Left hindlimb (tissue), 1 donor: Measurements from ENCODE around the gene KMT5B.

Source experiments
- DNase-seq: peaks from one replicate; pipeline ENCODE4 v3.0.0-alpha.2; 2018

KMT5B gene

DNA sequence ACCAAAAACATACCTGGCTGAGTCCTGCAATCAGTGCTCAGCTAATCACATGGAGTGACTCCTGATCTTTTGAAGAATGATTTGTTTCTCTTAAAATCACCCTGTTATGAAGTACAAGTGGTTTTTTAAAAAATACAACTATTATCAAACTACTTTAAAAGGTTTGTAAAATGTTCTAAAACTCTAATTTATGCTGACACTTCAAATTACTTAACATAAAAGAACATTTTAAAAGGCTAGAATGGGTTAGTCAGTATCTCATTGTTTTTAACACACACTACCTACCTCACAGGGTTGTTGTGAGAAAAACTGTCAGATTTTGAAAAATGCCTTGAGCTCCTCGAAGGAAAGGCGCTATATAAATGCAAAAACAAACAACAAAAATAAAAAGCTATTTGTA is 33.2 kb downstream of the KMT5B start:
- no peak for DNase-seq

DNA sequence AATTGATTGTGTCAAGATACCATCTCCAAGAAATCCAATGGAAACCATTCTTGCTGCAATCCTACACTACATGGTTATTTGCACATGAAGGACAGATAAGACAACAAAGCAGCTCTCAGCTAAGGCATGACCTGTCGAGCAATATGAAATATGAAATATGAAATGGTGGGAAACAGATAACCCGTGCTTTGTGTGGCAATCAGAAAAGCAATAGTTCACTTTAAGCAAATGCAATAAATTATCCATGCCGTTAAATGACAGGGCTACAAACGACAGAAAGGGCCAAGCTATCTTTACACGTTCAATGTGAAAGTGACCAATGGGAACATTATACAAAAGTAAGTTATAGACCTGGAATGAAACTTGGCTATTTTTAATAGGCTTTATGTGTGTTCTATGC is 35.2 kb downstream of the KMT5B start:
- DNase-seq, result no peak

DNA sequence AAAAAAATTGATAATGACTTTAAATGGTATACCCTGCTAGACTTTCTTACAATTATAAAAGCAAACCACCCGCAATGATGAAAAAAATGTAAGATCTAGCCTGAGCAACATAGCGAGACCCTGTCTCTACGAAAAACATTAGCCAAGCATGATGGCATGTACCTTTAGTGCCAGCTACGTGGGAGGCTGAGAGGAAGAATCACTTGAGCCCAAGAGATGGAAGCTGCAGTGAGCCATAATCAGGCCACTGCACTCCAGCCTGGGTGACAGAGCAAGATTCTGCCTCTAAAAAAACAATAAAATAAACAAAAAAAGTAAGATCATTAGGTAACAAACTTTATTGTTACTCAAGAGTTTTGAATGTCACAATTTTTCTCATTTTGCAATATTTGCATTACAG is 39.2 kb downstream of the KMT5B start:
- no peak for DNase-seq

DNA sequence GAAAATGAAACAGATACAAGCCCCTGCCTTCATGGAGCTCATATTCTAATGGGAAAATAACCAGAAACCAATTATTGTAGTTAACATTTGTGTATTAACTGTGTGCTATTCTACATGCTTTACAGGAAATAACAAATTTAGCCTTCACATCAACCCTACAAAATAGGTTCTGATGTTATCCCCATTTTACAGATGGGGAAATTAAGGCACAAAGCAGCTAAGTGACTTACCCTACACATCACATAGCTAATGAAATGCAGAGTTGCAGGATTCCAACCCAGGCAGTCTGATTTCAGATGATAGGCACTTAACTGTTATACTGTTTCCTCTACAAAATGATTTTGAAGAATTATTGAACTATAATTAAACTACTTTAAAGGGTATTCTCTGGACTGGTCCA is 43.7 kb downstream of the KMT5B start:
- DNase-seq, result no peak

DNA sequence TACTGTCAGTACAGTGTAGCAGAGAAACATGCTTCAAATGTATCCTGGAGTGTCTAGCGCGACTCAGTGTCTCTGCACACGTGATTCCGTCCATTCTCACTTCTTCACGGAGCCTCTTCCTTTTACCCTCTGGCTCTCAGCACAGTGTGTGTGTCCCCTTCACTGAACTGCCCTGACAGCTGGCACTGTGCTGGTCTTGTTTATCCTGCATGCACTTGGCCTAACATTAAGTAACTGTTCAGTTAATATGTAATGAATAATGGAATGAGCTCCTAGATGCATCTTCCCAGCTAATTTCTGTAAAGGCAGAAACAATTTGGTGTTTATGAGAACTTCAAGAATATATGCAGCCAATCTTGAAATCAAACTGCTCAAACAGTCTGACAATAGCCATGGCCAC is 44.4 kb downstream of the KMT5B start:
- DNase-seq, result no peak

DNA sequence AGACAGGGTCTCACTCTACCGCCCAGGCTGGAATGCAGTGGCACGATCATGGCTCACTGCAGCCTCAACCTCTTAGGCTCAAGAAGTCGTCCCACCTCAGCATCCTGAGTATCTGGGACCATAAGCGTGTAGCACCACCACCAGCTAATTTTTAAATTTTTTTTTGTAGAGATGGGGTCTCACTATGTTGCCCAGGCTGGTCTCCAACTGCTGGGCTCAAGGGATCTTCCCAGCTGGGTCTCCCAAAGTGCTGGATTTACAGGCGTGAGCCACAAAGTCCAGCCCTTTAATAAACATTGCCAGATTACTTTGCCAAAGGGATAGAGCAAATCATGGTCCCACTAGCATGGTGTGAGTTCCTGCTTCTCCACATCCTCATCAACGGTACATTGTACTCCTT is 45.6 kb downstream of the KMT5B start:
- no peak for DNase-seq

DNA sequence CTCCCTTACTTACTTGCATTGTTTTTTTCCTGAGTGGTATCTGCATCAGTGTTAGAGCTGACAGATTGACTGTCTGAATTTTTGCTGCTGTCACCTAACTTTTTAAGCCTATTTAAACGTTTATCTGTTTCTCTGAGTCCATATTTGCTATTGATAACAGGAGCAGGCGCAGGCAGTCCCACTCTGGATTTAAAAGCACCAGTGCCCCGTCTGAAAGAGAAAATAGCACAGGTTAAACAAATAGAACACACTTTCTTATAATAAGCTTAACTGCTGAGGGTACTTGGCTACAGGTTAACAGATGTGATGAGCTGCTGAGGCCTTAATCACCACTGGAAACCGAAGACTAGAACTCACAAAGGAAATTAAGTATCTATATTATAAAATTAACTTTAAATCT is 46.1 kb downstream of the KMT5B start:
- no peak for DNase-seq

DNA sequence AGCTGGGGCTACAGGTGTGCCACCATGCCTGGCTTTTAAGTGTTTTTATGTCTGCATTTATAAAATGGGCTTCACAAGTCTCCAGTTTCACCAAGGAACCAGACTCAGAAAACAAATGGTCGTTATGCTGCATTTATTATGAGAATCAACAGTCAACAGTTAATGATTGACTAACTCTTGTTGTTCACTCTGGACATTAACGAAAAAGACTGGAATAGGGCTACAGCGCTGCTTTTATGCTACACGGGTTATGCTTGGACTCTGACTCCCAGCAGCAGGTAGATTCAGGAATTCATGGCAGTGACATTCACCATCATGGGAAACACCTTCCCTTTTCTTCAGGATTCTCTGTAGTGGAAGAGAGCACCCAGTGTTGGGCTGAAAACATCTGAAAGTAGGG is 47.5 kb downstream of the KMT5B start:
- DNase-seq, result no peak

DNA sequence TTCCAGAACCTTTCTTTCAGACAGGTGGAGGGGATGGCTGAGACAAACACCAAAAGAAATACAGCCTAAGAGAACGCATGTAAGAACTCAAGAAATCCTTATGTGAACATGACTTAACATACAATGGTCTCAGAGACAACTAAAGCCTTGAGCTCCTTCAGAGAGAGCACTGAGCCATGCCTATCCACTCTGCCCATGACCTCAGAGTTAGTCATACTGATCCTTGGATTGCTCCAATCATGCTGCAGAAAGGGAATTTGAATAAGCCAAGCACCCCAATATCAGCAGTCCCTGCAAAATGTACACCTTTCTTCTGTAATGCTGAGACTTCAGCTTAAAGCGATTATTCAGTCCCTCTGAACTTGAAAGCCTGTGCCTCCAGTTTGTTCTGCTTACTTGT is 48.7 kb downstream of the KMT5B start:
- no peak for DNase-seq

DNA sequence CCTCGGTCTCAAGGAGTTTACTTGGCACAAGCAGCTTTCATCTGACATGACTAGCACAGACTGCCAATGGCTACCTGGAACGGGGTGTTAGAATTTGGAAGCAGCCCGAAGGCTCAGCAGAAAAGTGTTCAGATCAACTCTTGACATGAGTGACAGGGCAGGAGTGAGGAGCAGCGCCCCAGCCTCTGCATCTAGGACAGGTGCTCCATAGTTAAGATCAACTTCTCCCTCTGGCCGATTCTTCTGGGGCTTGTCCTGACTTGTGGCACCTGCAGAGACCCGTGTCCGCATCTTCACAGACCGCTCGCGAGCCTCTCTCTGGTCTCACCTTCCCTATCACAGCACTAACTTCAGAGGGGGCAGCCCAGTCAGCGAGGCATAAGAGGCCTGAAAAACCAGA is 49.4 kb downstream of the KMT5B start:
- no peak for DNase-seq

DNA sequence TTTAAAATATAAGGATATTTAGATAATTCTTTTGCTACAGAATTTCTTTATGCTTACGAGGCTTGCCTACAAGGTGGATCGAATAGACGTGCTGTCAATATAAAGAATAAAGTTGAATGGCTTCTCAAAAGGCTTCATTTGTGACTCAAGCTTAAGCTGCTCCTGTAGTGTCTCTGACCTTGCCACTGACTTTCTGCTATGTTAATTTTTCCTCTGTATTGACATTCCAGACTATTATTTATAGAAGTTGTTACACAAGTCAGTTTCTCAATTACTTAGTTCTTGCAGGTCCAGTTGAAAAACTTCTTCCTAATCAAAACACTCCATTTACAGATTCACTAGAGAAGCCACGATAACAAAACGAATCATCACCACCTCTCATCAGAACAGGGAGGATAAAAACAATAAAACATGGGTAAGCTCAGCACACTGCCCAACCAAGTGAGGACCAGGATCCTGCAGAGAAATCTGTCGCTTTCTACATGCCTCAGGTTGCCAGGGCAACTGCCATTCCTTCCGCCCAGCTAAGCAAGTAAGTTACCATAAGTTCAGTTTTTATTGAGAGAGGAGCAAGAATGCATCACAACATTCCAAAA is 52.9 kb downstream of the KMT5B start:
- no peak for DNase-seq

DNA sequence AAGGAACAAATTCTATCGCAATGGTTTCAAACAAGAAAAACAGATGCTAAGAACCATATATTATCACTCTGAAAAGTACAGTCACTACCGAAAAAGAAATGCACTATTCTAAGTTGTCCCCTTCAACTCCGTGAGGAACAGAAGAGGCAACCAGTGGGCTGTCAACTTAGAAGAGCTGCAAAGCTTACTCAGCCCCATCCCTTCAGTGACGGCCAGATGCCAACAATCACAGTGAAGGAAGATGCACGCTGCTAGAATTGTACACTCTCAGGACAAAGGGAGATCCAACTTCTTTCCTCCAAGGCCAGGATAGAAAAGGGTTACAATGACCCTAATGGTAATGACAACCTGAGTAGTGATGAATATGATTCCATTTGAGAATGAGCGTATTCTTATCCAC is 53.4 kb downstream of the KMT5B start:
- DNase-seq, result no peak

DNA sequence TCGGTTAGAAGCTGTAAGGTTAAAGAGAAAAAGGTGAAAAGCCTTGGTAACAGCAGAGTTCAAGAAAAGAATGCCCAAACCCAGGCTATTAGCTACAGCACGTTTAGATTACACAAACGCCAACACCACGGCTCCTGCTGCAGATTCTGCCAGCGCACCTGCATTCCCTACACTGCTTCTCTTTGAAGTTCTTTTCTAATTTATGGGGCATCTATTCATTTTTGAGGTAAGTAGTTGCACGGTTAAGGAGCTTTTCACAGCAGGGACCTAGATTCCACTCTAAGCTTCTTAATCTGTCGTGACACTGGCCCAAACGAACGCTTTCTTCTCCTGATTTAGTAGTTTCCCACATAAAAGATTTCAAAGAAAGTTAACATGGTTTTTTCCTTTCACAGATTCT is 53.9 kb downstream of the KMT5B start:
- DNase-seq, result no peak

DNA sequence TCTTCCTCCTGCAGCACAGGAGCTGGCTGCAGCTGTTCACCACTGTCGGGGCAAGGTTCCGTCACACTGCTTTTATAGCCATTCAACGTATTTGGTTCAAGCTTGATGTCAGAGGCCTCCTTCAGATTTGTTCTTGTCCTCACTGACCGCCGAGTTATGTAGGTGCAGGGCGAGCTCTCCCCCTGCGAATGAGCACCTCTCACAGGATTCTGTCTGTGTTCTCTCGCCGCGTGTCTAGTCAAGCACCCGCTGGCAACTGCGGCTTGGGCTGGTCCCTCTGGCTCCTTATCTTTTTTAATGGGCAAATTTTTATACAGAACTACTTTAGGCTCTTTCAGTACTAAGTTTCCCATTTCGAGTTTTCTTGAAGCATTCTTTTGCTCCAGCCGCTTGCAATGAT is 54.5 kb downstream of the KMT5B start:
- DNase-seq, result no peak

DNA sequence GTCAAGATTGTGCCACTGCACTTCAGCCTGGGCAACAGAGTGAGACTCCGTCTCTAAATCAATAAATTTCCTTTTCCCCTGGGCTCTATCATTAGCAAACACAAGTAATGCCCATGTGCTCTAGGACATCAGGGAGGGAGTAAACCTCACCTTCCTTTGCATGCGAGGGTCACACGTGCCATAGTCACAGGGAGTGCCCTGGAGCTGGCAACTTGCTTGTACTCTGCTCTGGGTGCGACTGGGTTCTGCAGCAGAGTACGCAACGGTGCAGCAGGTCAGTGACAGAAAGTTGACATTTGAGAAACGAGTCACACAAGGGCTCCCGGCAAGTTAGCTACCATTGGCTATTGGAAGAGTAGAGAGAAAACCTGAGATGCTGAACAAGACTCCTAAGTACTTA is 59.4 kb downstream of the KMT5B start:
- no peak for DNase-seq

DNA sequence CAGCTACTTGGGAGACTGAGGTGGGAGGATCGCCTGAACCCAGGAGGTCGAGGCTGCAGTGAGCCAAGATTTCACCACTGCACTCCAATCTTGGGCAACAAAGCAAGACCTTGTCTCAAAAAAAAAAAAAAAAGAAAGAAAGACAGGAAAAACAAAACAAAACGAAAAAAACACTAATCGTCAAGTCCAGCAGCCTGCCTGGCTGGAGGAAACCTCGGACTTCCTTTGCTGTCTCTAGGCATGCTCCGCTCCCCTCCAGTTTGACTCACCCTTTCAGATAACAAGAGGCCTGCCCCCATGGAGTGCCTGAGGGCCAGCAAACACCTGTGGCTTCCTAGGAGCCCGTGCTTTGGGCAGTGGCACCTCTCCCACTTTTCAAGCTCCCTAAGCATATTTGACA is 63.1 kb downstream of the KMT5B start:
- no peak for DNase-seq

DNA sequence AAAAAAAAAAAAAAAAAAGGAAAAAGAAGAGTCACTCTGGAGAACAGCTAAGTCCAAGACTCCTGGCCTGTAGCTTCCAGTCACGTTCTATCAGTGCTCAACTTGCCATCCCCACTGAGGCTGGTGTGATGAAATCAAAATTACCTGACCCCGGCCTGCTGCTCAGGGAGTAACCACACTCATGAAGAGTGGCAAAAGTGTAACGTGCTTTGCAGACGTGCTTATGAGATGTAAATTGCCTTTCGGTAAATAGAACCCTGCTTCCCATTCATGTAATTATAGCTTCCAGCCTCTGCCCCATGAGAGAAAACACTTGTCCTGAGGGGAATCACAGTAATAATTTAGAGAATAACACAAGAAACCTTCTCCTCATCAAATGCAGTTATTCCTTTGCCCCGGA is 63.7 kb downstream of the KMT5B start:
- no peak for DNase-seq

DNA sequence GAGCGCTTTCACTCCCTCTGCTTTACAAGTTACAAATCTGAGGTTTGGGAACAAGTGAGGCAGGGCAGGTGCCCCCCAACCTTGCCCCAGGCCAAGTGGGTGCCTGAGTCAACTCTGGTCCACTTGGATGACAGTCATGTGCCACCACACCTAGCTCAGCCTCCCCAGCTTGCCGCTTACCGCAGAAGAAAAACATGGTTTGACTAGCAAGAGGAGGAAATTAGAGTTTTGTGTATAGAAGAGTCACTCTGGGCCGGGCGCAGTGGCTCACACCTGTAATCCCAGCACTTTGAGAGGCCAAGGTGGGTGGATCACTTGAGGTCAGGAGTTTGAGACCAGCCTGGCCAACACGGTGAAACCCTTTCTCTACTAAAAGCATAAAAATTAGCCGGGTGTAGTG is 64.2 kb downstream of the KMT5B start:
- no peak for DNase-seq

DNA sequence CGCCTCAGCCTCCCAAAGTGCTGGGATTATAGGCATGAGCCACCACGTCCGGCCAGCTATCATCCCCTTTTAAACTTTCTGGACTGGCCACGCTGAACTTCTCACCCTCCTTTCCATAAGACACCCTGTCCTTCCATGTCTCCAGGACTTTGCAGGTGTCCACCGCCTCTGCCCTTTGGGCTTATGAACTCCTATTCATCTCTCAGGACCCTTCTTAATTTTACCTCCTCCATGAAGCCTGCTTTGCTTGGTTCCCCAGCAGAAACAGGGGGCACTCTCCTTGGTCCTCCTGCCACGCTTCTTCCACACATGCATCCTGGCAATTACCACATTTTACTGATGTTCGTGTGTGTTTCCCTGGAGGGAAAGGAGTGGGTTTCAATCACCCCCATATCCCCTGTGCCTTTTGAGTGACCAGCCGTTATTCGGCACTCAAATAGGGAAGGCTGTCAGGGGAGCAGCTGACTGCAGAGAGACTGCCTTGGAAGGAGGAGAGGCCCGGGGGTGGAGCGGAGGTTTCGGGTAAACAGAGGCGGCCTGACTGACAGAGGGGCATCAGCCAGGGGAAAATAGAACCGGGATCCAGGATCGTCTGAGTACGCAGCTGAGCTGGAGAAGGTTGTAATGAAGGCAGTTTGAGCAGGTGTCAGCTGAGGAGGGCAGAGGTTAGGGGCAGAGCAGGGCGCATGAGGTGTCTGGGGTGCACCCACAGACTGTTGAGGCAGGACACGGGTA is 64.9 kb downstream of the KMT5B start:
- no peak for DNase-seq

DNA sequence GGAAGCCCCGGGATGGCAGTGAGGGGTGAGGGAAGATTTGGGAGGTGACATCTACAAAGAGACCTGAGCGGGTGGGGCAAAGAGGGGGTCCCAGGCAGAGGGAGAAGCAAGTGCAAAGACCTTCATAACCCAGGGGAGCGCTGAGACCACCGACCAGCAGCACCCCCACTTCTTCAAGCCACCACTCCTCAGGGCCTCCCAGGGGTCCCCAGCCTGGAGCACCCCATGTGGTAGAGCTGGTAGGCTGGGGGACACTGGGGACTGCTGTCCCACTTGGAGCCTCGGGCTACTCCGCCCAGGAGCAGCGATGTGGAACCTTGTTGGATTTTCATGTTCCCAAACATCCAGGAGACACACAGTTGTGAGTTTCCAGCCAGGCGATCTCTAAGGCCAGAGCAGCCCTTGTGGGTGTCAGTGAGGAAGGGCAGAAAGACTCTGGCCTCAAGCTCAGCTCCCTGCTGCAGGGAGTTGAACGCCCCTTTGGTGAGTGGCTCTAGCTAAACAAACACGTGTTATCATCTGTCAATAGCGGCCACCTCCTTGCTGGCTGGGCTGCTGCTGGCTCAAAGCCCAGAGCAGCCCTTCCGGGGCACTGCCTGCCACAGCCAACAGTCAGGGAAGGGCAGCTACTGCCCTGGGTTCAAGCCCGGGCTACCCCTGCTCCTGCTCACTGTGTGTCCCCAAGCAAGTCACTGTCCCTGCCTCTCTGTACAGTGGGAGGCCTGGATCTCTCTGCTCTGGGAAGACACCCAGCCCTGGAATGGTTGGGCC is 66.2 kb downstream of the KMT5B start:
- DNase-seq, result no peak

DNA sequence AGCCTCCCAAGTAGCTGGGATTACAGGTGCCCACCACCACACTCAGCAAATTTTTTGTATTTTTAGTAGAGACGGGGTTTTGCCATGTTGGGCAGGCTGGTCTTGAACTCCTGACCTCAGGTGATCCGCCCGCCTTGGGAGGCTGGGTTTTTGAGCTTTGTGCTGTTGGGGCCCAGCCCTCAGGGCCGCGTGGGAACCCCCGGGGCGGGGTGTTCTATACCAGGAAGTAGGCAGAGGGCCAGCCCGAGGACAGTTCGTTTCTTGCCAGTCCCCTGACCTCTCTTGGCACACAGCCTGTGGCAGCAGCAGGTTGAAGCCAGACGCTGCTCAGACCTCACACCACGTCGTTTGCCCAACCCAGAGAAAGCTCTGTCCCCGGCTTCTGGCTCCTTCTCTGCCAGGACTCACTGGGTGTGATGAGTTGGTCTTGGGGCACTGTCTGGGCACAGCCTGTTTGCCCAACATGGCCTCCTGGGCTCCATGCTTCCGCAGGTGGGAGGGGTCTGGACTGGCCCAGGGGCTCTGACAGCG is 67.0 kb downstream of the KMT5B start:
- no peak for DNase-seq

DNA sequence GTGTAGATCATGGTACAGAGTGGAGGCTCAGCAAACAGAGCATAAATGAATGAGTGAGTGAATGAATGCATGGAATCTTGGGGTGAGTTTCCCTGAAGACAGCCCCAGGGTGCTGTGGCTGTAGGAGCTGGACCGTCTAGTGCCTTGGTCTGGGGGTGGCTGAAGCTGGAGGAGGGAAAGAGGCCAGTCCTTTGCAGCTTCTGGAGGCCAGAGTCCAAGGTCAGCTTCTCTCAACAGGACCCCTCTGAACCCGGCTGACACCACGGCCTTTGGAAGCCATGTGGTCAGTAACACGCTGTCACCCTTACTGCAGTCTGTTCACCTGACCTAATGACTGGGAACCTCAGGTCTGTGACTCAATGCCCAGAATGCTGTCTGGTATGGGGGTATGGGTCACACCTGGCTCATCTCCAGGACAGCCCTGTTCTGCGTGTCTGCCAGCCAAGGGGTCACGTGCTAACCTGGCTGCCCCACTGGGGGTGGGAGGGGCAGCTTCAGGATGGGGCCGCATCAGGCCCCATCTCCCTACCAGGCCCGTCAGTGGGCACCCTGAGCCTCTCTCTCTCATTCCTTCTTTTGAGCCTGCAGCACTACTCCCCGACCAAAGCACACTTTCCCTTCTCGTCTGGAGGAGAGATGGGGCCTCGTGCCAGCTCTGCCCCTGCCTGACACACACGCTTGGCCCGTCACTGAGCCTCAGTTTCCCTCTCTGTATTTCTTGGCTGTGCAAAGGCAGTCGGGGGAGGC is 67.8 kb downstream of the KMT5B start:
- no peak for DNase-seq

DNA sequence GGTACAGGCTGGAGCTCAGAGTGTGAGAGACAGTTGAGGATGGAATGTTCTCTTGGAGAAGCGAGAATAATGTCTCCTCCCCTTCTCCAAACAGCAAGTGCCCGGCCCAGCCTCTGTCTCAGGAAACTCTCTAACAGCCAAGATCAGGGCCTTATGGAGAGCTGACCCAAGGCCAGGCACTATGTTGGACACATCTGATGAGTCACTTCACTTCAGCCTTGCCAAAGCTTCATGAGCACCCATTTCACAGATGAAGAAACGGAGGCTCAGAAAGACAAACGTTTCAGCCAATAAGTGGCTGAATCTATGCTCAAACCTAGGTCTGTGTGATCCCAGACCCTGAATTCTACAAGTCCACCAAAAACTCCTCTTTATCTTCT is 69.8 kb downstream of the KMT5B start:
- no peak for DNase-seq
